DMS153 (cell line): ENCODE measurements around the gene ZNF438.

Experiments
- DNase-seq: peaks from one replicate; lab custom pipeline; 2025; lab: John Stamatoyannopoulos, UW

Gene ZNF438

DNA sequence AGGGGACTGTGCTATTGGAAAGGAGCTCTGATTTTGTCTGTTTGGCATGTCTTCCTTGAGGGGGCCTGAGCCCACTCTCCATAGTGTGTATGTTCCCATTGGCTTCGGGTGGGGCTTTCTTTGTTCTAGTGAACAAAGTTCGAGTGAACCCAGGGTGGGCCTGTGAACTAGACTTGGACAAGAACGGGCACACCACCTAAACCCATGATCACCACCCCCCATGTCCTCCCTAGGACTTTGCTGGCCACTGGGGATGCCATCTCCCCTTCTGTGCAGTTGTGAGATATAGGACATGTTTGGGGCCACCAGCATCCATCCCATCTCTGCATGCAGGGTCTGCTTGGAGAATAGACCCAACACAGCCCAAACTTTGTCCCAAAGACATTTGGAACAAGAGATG, 206.6 kb downstream of the ZNF438 start:
- no peak for DNase-seq

- no peak for DNase-seq
Measured at GRCh38 chr10:30823651-30824050, 208.0 kb downstream of the ZNF438 start.

- DNase-seq: no peak
Measured at GRCh38 chr10:30822693-30823465, 208.8 kb downstream of the ZNF438 start.

DNA sequence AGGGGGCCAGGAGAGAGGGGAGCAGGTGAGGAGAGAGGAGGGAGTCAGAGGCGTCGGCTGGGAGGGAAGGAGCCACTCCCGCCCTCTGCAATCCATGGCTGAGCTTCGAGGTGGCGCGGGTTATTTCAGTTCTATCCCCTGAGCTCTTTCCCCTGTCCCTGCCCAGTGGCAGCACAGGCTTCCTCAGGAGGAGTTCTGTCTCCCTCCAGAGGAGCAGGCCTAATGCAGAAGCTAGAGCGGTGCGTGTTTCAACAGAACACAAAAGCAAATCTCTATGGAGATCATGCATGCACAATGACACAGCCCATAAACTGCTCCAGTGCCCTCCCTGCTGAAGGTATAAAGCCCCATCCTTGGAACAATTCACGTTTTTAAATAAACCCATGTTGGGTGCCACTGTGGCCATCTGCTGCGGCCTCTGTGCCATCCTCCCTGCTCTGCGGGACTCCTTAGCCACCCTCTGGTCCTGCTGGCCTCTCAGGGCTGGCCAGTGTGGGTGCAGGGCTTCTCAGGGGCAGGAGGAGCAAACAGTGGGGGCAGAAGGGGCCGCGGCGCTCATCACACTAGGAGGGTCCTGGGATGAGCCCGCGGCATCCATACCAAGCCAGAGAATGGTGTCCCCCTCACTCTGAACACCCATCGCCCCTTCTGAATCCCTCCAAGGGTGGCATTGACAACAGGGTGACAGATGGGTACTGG, 209.5 kb downstream of the ZNF438 start:
- DNase-seq: no peak

GRCh38 chr10:30821261-30821993, 210.2 kb downstream of the ZNF438 start:
- no peak for DNase-seq

DNA sequence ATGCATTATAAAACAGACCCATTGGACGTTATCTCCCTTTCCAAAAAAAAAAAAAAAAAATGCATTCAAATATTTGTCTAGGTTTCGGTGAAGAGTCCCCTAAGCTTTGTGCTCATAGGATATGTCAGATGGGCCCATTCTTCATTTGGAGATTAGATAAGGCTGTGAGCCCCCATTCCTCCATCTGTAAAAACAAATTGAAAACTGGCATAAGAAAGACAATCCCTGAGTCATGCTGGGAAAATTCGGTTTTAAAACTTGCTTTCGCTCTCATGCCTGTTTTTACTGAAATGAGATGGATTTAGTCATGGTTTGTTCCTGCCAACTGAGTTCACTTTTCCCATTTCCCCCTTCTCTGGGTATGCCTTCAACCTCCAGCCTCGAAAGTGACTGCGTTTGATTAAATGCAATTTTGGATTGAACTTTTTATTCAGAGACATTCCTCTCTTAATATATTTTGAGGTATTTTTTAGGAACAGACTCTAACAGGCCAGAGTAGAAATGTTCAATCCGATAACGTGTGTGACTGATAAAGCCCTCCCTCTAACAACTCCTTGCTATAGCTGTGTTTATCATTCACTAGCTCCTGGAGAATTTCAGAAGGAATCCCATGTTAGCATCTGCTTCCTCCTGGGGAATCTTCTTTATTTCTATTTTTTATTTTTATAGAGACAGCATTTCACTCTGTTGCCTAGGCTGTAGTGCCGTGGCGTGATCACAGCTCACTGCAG, 211.2 kb downstream of the ZNF438 start:
- DNase-seq: no peak

- DNase-seq: no peak
Measured at GRCh38 chr10:30819341-30820181, 212.1 kb downstream of the ZNF438 start.

GRCh38 chr10:30818854-30819253, 212.8 kb downstream of the ZNF438 start:
- DNase-seq: no peak

- DNase-seq: no peak
Measured at GRCh38 chr10:30818010-30818660, 213.5 kb downstream of the ZNF438 start.

DNA sequence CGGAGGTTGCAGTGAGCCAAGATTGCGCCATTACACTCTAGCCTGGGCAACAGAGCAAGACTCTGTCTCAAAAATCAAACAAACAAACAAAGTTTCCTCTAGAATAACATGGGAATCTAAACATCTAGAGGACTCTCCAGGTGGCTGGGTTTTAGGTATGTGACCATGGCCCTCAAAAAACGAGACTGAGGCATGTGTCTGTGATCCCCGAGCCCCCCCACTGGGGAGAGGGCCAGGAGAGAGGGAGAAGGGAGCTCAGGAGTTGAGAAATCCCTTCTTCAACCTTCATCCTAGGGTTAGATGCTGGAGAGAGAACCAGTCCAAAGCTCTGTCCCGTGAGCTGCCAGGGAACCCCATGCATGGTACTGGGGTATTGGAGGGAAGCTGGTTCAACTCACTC, 214.1 kb downstream of the ZNF438 start:
- DNase-seq: no peak

GRCh38 chr10:30816820-30817171, 214.9 kb downstream of the ZNF438 start:
- DNase-seq: no peak

DNA sequence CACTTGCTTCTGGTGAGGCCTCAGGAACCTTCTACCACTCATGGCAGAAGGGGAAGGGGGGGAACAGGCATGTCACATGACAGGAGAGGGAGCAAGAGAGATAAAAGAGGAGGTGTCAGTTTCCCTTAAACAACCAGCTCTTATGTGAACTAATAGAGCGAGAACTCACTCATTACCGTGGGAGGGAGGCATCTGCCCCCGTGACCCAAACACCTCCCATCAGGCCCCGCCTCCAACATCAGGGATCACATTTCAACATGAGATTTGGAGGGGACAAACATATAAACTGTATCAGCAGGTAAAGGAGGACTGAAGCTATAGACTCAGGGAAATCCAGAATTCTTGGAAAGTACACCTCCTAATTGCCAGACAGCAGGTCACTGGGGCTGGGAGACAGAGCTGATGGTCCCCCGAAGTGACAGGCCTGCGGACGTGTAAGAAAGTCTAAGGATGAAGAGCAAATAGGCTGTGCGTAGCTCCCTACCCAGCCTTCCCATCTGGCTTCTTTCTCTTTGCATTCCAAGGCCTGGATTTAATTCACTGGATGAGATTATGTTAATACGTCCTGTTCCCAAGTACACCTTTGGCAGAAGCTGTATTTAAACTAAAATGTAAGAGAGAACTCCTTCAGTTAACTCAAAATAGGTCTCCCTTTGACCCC, 215.4 kb downstream of the ZNF438 start:
- DNase-seq: no peak

- no peak for DNase-seq
Measured at GRCh38 chr10:30813872-30814481, 217.7 kb downstream of the ZNF438 start.

DNA sequence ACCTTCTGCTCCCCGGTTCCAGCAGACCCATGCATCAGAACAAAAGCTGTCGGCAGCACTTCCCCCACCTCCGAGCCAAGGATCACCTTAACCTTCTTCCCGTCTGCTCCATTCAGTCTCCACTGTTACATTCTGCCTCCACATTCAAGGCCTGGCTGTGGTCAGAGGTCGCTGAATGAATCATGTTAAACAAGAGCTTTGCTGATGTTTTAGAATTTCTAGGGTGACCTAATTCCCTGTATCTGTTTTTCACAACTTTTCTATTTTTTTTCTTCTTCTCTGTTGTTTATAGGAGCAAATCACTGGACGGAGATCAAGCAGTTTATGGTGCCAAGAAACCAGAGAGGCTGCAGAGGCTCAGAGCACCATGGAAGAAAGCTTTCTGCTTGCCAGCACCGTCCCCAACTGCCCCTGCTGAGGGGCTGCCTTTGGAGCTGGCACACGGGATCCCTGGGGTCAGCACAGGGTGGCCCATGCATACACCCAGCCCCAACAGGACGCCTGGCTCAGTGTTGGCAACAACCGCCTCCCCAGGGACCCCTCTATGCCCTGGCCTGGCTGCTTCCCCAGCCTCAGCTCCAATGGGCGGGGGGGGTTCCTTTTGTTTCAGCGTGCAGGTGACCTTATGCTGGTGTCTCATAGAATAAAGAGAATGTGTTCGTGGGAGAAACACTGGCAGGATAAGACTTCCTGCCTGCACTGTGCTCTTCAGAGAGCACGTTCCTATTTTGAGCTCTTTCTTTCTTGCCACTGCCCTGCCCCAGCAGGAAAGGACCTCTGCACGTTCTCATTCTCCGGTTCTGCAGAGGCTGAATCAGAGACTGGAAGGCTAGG, 219.4 kb downstream of the ZNF438 start:
- peak; percentile 10 for DNase-seq

GRCh38 chr10:30811276-30812017, 220.2 kb downstream of the ZNF438 start:
- no peak for DNase-seq

DNA sequence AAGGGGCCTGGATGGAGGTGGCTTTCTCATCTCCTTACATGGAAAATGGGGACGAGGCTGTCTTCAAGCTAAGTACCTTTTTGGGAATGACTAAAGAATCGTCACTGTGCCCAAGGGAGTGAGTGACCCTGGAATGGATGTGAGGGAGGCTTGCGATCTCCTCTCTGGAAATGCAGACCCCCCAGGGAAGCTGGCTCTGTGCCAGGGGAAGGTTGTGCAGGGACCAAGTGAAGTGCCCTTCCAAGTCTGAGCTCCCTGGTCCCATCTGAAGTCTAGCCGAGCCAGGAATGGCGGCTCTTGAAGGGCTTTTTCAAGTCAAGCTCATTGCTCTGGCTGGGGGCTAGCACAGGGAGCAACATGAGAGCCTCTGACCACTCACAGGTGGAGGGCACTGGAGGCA, 221.2 kb downstream of the ZNF438 start:
- DNase-seq: no peak

DNA sequence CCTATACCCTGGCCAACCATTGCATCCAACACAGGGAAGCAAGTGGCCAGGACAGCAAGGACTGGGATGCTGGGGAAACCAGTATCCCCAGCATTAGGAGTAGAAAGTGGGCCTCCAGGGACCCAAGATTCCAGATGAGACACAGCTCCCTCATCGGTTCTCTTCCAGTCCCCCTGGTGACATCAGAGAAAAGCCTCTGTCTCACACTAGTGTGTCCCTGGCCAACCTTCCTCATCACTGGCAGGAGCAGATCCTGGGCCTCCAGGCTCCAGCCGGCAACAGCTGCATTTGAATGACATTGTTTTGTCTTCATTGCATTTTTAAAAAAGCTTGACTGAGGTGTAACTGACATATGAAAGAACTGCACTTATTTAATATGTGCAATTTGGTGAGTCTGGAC, 224.8 kb downstream of the ZNF438 start:
- no peak for DNase-seq

- no peak for DNase-seq
Measured at GRCh38 chr10:30805061-30805460, 226.6 kb downstream of the ZNF438 start.
